Activated CD8-positive, alpha-beta T cell treated with anti-CD3 and anti-CD28 coated beads for 36 hours (primary cell): Measurements from ENCODE around the gene ZC3HAV1L. TPM values are rescaled to one million over a fixed set of nuclear protein-coding genes. Genes with fewer than 3 reads are reported as not detected.
"Not testable (repeated sequence)": the region's sequence is repeated elsewhere in the genome, so short reads cannot be mapped to it uniquely, and the experiment has no call there.

ENCODE experiments used
- ATAC-seq: fragments of 200-7000 bp; cut with Tn5 transposase; one replicate; pipeline ENCODE4 v1.10.0; 2021; ENCODE audit warnings: mild to moderate bottlenecking, moderate library complexity
- CTCF ChIA-PET: fragments of 350-600 bp; sonication (Branson Sonifier 250); formaldehyde crosslinking; loops from one replicate; lab custom pipeline; 2021; ENCODE audit warnings: antibody characterized with exemption; lab: Charles Lee
- POLR2A ChIA-PET: fragments of 350-600 bp; sonication (Branson Sonifier 250); formaldehyde crosslinking; loops from one replicate; lab custom pipeline; 2021; ENCODE audit warnings: antibody characterized with exemption; lab: Charles Lee
- DNase-seq: peaks from one replicate; pipeline ENCODE4 v3.0.0-alpha.2; 2020
- H3K27ac Mint-ChIP-seq: one replicate; pipeline ENCODE4 v1.8.0; 2021; ENCODE audit warnings: mild to moderate bottlenecking, mixed read lengths
- H3K27me3 Mint-ChIP-seq: one replicate; pipeline ENCODE4 v1.8.0; 2021; ENCODE audit warnings: mixed read lengths
- H3K36me3 Mint-ChIP-seq: one replicate; pipeline ENCODE4 v1.8.0; 2021; ENCODE audit warnings: low read depth, mixed read lengths
- H3K4me1 Mint-ChIP-seq: one replicate; pipeline ENCODE4 v1.8.0; 2021; ENCODE audit warnings: low read depth, mixed read lengths
- H3K4me3 Mint-ChIP-seq: one replicate; pipeline ENCODE4 v1.8.0; 2021; ENCODE audit warnings: mild to moderate bottlenecking, moderate library complexity, mixed read lengths
- H3K9me3 Mint-ChIP-seq: one replicate; pipeline ENCODE4 v1.8.0; 2021; ENCODE audit warnings: mixed read lengths
- intact Hi-C: fragments of 100-400 bp; cut with micrococcal nuclease; formaldehyde crosslinking; loops from one replicate; pipeline ENCODE4 v1.10.0; 2022
- total RNA-seq, 2 experiments: library from RNA; stranded (reverse); gene quantifications; one replicate each; pipeline ENCODE4 v1.2.3, GENCODE V29; 2021
- TF ChIP-seq, protein P1 (sequence below): fragments of 200-600 bp; IDR thresholded peaks from one replicate; pipeline ENCODE4 v1.8.0; 2022; ENCODE audit warnings: antibody characterized with exemption, mild to moderate bottlenecking

ZC3HAV1L gene
- total RNA-seq, 2 experiments from 2014 or later: 19.9 TPM

DNA sequence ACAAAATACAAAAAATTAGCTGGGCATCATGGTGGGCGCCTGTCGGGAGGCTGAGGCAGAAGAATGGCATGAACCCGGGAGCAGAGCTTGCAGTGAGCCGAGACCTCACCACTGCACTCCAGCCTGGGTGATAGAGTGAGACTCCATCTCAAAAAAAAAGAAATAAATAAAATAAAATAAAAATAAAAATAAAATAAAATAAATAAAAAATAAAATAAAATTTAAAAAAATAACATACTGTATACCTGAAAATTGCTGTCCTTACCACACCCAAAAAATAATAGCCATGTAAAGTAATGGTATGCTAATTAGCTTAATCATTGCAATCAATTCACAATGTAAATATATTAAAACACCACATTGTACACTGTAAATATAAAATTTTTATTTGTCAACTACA is 3.4 kb downstream of the ZC3HAV1L start:
- ChIA-PET POLR2A (interaction anchor here (0.7 kb wide), 1 partner anchor 14 kb away, joined by 3 read pairs; no protein-coding TSS in a partner anchor), CTCF (interaction anchor here (1.4 to 2.4 kb wide), 2 partner anchors 15 to 146 kb away, joined by 6 to 9 read pairs; no protein-coding TSS in a partner anchor)

DNA sequence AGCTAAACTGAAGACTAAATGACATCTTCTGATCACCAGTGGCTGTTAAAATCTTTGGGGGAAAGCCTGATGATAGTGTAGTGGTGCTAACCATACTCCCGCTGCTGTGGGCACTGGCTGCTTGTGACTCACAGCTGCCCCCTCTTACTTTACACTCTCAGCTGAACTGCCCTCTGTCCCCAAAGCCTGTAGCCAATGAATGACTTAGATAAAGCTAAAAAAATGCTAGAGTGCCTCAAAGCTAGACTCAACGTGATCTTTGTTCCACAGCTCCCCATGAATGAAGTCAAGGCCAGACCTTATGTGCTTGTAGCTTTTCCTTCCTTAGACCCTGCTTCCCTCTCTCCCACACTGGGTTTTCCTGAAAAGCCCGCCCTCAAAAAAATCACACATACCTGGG is 6.5 kb downstream of the ZC3HAV1L start:
- ChIA-PET POLR2A (interaction anchor here (0.6 to 0.9 kb wide), 2 partner anchors 34 to 54 kb away, joined by 3 read pairs; no protein-coding TSS in a partner anchor), CTCF (interaction anchor here (0.9 to 2.3 kb wide), 4 partner anchors 7 to 46 kb away, joined by 3 to 10 read pairs (median 6); no protein-coding TSS in a partner anchor)
- intact Hi-C loops: no loop called here
- no peaks in the 10 kb centered on the region for H3K27me3 Mint-ChIP-seq
- no peaks in the 10 kb centered on the region for H3K9me3 Mint-ChIP-seq
- DNase-seq (no peak), ATAC-seq (no peak)
- H3K36me3 Mint-ChIP-seq: peaks cover 58% of the 10 kb centered on the region
- TF ChIP-seq, protein P1, sequence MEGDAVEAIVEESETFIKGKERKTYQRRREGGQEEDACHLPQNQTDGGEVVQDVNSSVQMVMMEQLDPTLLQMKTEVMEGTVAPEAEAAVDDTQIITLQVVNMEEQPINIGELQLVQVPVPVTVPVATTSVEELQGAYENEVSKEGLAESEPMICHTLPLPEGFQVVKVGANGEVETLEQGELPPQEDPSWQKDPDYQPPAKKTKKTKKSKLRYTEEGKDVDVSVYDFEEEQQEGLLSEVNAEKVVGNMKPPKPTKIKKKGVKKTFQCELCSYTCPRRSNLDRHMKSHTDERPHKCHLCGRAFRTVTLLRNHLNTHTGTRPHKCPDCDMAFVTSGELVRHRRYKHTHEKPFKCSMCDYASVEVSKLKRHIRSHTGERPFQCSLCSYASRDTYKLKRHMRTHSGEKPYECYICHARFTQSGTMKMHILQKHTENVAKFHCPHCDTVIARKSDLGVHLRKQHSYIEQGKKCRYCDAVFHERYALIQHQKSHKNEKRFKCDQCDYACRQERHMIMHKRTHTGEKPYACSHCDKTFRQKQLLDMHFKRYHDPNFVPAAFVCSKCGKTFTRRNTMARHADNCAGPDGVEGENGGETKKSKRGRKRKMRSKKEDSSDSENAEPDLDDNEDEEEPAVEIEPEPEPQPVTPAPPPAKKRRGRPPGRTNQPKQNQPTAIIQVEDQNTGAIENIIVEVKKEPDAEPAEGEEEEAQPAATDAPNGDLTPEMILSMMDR: no peak
- peaks cover 11% of the 10 kb centered on the region for H3K4me1 Mint-ChIP-seq
- no peak overlapping the region for H3K4me3 Mint-ChIP-seq
- no peak overlapping the region for H3K27ac Mint-ChIP-seq

More for the DNA sequence above, 3.4 kb downstream of the ZC3HAV1L start:
- TF ChIP-seq, protein P1: no peak
- DNase-seq: no peak
- no peak for ATAC-seq
- H3K9me3 Mint-ChIP-seq: no peaks in the 10 kb centered on the region
- no peak overlapping the region for H3K4me3 Mint-ChIP-seq
- no peak overlapping the region for H3K27ac Mint-ChIP-seq
- H3K36me3 Mint-ChIP-seq: peaks cover 51% of the 10 kb centered on the region
- intact Hi-C loops: no loop called here
- peaks cover 20% of the 10 kb centered on the region for H3K4me1 Mint-ChIP-seq
- H3K27me3 Mint-ChIP-seq: no peaks in the 10 kb centered on the region

DNA sequence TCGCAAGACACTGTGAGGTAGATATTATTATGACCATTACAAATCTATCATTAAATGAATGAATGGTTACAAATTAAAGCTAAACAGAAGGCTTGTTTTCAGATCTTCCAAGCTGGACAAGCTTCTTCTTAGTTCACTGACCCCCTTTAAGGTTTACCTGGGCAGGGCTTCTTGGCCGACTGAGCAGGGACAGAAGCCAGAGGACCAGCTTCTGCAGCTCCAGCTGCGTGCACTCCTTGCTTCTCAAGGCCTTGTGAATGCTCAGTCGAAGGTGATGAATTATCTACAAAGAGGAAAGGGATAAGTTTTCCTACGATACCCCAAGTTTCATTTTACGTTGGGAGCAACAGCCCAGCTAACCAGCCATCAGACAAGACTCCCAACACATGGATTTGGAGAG is 9.3 kb downstream of the ZC3HAV1L start:
- no peak overlapping the region for H3K27ac Mint-ChIP-seq
- H3K4me1 Mint-ChIP-seq: peaks cover 2% of the 10 kb centered on the region
- intact Hi-C loops: no loop called here
- H3K4me3 Mint-ChIP-seq: no peak overlapping the region
- TF ChIP-seq, protein P1: no peak
- DNase-seq (no peak), ATAC-seq (no peak)
- POLR2A ChIA-PET: interaction anchor here (1.2 kb wide), 1 partner anchor 11 kb away, joined by 4 read pairs; no protein-coding TSS in a partner anchor
- CTCF ChIA-PET: interaction anchor here (0.7 to 3.0 kb wide), 4 partner anchors 10 to 140 kb away, joined by 3 to 14 read pairs (median 4); no protein-coding TSS in a partner anchor
- H3K36me3 Mint-ChIP-seq: peaks cover 56% of the 10 kb centered on the region
- no peaks in the 10 kb centered on the region for H3K27me3 Mint-ChIP-seq
- no peaks in the 10 kb centered on the region for H3K9me3 Mint-ChIP-seq

DNA sequence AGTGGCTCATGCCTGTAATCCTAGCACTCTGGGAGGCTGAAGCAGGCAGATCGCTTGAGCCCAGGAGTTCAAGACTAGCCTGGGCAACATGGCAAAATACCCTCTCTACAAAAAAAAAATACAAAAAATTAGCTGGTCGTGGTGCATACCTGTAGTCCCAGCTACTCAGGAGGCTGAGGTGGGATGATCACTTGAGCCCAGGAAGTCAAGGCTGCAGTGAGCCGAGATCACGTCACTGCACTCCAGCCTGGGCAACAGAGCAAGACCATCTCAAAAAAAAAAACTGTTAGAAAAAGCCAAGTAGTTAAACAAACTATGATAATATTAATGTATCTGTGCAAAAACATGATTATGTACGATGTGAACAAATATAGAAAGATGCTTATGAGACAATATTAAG is 10.0 kb downstream of the ZC3HAV1L start:
- H3K27ac Mint-ChIP-seq, H3K27me3 Mint-ChIP-seq, H3K4me1 Mint-ChIP-seq, H3K4me3 Mint-ChIP-seq, intact Hi-C loops, H3K9me3 Mint-ChIP-seq, ATAC-seq, DNase-seq: not testable (repeated sequence)
- POLR2A ChIA-PET: interaction anchor here (2.3 kb wide), 1 partner anchor 9 kb away, joined by 7 read pairs; the partner anchor contains the start of gene ZC3HAV1L
- peaks cover 53% of the 10 kb centered on the region for H3K36me3 Mint-ChIP-seq
- CTCF ChIA-PET: interaction anchor here (0.7 to 3.0 kb wide), 4 partner anchors 9 to 139 kb away, joined by 3 to 14 read pairs (median 4); no protein-coding TSS in a partner anchor

DNA sequence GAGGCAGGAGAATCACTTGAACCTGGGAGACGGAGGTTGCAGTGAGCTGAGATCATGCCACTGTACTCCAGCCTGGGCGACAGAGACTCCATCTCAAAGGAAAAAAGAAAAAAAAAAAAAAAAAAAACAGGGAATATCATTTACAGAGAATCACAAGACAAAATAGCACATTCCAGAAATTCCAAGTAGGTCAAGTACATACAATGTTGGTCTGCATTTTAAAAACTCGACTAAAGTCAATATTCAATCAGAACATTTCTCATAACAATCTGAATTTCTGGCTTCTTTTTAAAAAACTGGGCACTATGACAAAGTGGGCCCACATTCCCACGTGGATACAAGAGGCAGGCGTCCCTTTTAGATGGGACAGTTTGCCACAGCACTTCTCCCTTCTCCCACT is 12.8 kb downstream of the ZC3HAV1L start:
- DNase-seq (no peak), ATAC-seq (no peak)
- Mint-ChIP-seq H3K36me3 (peaks cover 38% of the 10 kb centered on the region), H3K4me1 (no peaks in the 10 kb centered on the region), H3K4me3 (no peak overlapping the region), H3K9me3 (no peaks in the 10 kb centered on the region), H3K27ac (no peak overlapping the region), H3K27me3 (no peaks in the 10 kb centered on the region)
- TF ChIP-seq, protein P1: no peak
- intact Hi-C loops: no loop called here
- CTCF ChIA-PET: interaction anchor here (0.9 kb wide), 1 partner anchor 52 kb away, joined by 3 read pairs; no protein-coding TSS in a partner anchor
- POLR2A ChIA-PET: interaction anchor here (2.3 kb wide), 1 partner anchor 12 kb away, joined by 10 read pairs; no protein-coding TSS in a partner anchor
